GM11168 (cell line): Measurements from ENCODE around the gene CREG1.

Experiments
- in situ Hi-C: fragments of 300-500 bp; cut with MboI; formaldehyde crosslinking; loops from one replicate; pipeline ENCODE4 v1.12.0; 2022; ENCODE audit warnings: low sequenced_read_pairs; ENCODE audit not compliant: unreplicated experiment

The CREG1 gene

DNA sequence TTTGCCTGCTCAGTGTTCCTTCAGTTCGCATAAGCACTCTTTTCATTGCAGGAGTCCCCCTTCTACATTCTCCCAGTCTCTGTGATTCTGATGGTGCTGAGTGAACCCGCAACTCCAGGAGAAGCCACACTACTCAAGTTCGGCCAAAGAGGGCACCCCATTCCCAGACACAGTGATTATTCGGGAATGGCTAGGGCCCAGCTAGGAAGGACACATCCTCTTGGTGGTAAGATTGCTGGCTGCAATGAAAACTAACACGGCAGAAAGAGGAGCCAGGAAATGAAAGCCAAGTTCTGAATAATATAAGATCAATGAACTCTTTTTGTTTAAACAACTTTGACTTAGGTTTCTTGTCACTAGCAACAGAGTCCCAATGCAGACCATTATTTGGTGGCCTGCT, 14.9 kb downstream of the CREG1 start:
- in situ Hi-C loops, result loop anchor here (10.0 kb wide), 1 partner anchor 104 kb away; no protein-coding TSS in a partner anchor

DNA sequence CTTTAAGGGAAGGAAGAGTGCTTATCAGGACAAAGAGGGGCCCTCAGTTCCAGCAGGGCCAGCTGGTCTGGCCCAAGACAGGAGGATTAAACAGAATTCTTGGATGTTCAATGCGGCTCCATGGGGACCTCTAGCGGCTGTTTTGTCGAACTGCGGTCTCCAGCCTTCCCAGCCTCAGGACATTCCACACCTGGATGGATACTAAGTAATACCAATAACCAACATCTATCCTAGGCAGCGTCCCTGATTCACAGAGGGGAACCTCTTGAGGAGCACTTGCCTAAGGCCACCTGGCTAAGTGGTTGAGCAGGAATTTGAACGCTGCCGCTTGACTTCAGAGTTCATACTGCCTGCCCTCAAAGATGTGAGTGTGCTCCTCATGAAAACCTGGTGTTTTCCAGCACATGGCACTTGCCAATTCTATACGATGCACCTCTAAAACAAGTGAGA, 19.7 kb downstream of the CREG1 start:
- in situ Hi-C loops, result loop anchor here (10.0 kb wide), 1 partner anchor 99 kb away; no protein-coding TSS in a partner anchor

DNA sequence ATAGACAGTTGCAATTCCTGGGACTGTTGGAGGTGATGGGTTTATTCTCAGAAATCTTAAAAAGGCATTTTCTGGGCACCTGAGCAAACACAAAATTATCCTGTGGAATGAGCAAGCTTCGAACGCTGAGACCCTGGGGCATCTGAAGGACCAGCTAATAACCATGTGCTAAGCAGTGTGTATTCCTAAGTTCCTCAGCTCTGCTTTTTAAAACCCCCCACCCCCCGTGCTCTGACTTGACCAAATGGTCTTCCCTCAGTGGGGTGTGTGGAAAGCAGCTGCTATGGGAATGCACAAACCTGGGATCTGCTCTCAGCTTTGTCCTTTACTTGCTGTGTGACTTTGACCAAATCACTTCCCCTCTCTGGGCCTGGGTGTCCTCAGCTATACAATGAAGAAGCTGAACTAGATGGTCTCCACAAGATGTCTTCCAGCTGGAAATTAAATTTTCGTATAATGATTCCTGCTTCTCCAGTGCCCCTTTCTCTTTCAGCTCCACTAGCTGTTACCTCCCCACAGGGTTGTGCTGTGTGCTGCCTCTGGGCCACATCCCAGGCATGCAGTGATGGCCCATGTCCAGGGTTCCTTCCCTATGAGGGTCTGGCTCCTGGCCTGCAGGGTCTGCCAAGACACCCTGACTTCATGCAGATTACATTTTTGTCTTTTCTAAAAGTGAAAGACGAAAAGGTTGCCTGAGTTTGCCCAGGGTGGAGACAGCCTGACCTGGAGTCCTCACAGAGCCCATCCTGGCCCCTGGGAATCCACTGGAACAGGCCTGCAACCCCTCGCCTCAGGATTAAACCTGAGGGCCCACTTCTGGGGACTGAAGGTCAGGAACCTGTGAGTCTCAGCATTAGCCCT, 20.4 kb downstream of the CREG1 start:
- in situ Hi-C loops, result loop anchor here (10.0 kb wide), 1 partner anchor 98 kb away; no protein-coding TSS in a partner anchor

DNA sequence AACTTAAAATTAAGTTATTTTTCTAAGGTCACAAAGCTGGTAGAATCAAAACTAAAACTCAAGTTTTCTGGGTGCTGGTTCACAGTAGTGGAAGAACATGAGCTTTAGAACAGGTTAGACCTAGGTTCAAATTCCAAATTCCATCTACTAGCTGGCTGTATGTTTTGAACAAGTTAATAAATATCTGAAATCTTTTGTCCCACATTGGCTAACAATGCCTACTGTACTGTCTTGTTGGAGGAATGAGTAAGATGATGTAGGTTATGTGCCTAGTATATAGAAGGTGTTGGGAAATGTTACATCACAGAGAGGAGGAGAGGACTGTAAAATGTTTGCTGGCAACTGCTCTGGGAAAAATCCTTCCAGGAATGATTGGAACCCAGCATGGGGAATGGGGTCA, 21.2 kb downstream of the CREG1 start:
- in situ Hi-C loops, result loop anchor here (10.0 kb wide), 1 partner anchor 98 kb away; no protein-coding TSS in a partner anchor

DNA sequence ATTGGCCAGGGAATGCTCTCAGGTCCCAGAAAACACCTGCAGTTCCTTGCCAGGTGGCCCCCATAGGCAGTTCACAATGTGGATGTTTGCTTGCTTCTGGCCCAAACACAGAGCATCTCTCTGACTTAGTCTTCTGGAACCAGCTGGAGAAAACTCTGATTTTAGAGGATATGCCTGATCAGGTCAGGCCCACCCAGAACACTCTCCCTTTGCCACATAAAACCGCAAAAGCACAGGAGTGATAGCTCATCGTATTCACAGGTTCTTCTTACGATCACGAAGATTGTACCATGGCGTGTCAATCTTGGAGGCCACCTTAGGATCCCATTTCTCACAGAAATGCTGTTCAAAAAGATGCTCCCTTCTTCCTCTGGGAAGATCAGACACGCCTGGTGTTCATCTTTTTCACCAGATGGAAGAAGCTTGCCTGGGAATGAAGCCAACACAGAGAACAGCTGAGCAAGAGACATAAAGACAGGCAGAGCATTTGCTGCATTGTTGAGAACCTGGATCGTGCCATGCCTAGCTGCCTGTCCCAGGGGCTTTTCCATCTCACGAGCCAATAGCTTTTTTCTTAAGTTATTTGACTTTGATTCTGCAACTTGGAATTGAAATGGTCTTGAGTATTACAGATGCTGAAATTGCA, 23.6 kb downstream of the CREG1 start:
- in situ Hi-C loops, result loop anchor here (10.0 kb wide), 1 partner anchor 95 kb away; no protein-coding TSS in a partner anchor

DNA sequence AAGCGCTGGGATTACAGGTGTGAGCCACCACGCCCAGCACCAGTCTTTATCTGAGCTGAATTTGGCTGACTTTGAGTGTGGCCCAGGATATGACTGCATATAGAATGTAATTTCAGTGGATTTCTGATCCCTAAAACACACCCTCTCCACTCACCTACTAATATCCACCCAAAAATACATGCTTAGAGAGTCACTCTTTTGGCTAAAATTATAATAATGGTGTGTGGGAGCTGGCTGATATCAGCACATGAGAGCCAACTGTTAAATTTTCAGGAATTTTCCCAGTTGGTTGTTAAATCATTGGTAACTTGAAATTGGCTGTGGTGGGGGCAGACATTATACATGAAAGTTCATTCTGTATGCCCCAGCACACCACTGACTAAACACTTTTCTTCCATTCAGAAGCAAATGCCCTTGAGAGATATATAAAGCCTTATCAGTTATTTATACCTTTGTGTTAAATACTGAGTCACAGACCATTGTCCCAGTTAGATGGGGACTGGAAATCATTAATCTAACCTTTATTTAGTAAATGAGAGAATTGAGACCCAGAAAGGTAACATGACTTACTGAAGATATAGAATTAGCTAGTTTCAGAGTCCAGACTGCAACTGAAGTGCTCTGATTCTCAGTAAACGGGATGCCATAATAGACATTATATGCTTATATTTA, 25.4 kb downstream of the CREG1 start:
- in situ Hi-C loops, result no loop called here

DNA sequence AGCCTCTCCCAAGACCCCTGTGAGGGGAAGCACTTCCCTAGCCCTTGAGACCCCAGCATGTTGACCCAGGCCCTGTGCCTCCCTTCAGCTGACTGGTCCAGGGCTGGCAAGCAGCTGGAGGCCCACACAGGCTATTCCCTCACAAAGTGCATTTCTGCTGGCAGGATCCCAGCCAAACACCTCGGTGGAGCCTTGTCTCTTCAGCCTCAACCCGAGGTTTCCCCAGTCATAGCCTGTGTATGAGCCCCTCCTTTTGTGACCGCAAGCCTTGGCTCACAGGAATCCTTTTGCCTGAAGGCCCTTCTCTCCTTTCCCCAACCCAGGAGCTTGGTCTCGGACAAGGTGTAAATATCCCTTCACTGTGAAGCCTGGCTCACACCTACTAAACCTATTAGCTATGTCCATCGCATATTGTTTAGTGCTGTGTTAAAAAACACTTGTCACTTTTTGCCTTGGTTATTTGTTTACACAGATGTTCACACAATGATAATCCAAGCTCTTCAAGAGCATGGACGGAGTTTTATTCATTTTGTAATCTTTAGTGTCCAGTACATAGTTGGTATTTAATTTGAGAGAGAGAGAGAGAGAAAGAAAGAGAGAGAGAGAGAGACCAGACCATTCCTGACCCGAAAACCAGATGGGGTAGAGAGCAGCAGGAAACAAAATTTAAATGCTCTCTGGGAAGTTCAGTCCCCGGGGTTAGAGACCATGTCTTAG, 26.7 kb downstream of the CREG1 start:
- in situ Hi-C loops, result no loop called here

DNA sequence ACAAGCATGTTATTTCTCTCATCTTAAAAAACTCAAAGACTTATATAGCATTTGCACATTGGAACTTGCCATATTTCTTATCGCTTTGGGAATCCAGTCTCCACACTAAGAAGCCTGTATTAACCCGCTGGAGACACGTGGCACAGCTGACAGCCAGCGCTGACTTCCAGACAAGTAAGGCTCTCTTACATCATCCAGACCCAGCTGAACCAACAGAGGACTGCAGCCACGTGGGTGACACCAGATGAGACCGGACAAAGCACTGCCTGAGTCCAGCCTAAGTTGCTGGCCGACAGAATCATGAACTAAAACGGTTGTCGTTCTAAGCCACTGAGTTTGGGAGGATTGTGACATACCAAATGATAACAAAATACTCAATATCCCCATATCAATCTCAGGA, 28.9 kb downstream of the CREG1 start:
- in situ Hi-C loops, result no loop called here

DNA sequence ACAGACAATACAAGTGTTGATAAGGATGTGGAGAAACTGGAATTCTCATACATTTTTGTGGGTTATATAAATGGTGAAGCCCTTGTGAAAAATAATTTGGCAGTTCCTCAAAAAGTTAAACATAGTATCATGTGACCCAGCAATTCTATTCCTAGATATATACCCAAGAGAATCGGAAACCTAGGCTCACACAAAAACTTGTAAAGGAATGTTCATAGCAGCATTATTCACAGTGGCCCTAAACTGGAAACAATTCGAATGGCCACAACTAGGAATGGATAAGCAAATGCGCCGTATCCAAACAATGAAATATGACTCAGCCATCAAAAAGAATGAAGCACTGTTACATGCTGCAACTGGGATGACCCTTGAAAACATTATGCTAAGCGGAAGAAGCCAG, 31.3 kb downstream of the CREG1 start:
- in situ Hi-C loops, result no loop called here

DNA sequence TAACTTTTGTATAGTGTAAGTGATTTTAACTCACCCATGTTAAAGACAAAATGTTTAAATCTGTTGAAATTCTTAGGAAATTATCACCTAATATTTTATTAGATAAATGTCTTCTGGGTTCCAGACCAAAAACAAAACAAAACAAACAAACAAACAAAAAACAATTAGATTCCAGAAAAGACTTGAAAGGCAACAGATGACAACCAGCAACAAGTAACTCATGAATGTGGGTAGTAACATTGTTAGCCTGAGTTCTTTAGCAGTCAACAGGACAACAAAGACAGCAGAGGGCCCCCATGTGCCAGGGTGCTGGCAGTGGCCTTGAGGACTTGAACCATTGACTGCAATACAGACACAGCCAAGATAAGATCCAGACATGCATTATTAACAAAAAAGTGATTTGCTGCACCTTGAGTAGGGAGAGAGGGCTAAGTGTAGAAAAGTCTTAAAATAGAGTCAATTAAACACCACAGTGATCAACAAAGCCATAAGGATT, 32.8 kb downstream of the CREG1 start:
- in situ Hi-C loops, result no loop called here

DNA sequence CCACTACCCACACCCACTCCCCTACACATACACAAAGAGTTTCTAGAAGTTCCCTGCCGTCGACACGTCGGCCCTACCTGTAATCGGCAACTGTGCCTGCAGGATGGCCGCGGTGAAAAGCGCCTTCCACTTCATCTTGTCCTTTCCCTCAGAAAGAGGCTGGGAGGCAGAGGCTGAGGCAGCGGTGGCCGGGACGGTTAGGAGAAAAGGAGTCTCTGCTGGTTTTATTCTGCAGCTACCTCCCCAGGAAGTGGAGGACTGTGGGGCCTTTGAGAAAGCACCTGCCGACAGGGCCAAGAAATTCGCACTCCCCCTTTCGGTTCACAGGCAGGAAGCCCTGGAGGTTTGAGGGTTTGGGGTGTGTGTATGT, 35.2 kb downstream of the CREG1 start, which contains the start of gene CD247:
CD247 (minus strand) TSS at position 199 of the 370 bp plus-strand sequence; CDS start at position 135, 64 bp downstream.
- in situ Hi-C loops, result no loop called here

DNA sequence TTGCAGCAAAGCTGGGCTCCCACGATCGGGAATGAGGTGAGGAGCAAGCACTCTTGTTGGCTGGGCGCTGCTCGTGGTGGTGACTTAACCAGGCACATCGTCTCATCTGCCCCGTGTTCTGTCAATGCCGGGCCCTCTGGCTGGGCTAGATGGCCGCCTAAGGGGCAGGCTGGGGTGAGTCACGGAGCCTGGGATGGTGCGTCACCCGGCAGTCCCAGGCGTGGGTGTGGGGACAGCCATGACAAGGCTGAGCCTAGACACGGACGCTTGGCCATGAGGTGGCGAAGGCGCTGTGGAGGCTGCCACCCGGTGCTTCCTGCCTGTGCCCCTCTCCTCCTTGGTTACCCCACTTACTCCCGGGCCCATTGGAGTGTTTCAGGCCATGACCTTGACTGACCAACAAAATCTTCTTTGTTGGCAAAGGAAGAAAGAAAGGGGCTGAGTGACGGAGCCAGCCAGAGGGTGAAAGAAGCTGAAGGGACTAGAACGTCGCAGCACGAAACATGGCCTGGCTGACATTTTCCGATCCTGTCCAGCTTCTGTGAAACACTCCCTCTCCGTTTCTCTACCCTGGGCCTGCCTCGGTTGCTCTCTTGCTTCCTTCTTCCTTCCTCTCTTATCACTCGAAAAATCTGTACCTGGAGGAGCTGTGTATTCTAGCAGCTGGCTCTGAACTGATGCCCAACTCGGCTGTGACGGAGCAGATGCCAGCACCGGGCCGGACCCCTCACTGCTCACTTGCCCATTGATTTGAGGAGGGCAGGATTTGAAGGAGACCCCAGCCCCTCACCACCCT, 35.8 kb downstream of the CREG1 start:
- in situ Hi-C loops, result no loop called here

DNA sequence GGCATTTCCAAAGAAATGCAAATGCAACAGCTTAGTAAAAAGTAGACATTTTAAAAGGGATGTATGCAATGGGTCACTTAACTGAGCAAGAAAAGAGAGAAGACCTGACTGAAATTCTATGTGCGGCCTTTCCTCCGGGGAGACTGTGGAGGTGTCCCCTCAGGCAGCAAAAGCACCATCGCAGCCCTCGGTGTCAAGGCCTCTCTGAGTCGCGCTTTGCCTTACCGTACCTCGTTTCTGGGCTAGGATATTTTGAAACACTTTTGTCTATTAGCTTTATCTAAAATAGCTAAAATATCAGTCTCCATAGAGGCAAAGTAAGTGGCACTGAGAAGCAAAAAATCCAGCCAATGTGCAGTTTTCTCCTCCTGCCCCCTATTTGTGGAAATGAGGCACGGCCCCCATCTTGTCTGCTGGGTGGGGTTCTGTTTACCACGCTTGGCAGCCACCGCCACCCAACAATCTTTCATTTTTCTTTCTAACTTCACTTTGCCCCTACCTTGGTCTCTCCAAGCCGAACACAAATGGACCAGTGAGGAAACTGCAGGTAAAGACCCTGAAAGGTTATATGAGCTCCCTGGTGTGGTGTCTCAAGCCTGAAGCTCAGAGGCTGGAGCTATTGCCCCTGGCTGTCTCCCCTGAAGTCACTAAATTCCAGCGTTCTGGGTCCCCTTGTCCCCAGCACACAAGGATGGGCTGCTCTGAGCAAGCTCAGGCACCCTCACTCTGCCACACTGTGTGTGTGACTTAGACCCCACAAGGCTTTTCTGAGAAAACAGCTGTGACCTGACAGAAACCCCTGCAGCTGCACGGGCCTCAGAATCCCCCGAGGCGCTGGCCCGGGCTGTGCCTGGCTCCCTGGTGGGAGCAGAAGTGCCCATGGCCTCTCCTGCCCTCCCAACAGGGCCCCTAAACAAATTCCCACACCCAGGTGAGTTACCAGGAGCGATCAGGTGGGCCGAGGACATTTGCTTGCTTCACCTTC, 36.9 kb downstream of the CREG1 start:
- in situ Hi-C loops, result no loop called here

DNA sequence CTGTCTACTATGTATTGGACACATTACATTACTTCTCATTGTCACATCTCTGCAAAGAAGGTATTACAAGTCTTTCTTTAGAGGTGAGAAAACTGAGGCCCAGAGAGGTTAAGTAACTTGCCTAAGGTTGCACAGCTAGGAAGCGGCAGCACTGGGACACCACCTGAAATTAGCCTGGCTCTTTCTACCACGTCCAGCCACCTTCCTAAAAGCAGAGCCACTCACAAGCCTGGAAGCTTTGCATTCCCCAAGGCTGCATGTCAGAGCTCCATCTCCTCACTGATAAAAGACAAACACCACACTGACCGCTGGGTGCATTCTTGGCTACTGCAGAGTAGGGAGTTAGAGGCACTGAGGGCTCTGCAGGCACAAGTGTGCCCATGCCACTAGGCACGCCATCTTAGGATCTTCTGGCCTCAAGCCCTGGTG, 37.7 kb downstream of the CREG1 start:
- in situ Hi-C loops, result no loop called here

DNA sequence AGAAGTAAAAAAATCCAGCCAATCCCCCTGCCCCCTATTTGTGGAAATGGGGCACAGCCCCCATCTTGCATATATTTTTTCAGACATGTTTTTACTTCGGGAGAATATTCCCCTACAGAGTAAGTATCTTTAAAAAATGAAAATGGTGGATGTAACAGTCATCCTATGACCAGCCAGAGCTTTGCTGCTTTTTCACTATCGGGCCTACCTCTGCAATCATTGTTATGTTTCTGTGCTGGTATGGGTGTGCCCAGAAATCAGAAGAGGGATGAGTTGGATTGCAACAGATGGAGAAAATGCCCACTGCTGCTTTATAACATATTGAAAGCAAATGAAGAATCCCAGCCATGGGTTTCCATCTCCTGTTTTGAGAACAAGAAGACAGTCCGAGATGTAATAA, 38.1 kb downstream of the CREG1 start:
- in situ Hi-C loops, result no loop called here

DNA sequence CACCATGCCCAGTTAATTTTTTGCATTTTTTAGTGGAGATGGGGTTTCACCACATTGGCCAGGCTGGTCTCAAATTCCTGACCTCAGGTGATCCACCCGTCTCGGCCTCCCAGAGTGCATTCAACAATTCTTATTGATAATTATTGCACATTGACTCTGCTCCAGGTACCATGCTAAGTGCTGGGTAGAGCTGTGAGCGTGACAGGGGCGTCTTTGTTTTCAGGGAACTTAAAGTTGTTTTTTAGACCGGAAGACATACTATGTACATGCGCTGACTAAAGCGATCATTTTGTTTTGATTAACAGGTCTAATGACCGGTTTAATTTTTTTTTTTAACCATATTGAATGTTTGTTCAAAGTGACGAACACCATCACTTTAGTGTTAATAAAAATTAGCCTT, 39.3 kb downstream of the CREG1 start:
- in situ Hi-C loops, result no loop called here

DNA sequence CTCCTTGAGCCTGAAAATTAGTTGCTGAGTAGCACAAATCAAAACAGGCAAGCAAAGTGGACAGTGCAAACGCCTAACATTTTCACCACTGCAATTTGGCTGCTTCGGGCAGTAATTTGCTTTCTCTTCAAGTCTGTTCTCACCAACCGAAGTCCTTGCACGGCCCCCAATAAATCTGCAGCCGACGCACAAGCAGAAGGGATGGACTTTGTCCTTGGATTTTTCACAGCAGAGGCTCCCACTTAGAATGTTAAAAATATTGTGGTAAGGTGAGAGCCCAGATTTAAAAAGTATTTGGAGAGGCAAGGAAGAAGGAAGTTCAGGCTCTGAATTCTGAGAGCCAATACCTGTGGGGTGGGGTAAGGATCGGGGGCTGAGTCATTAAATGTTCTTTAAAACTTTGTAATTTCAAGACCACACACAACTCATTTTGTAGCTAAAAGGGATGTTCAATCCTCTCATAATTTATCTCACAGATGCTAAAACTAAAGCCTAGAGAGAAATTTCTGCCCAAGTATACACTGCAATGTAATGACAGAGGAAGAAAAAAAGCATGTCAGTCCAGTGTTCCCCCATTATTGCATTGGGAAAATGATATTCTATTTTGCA, 41.4 kb downstream of the CREG1 start:
- in situ Hi-C loops, result no loop called here
